OCI-LY1 (cell line): ENCODE data around the gene FLVCR2.

Experiments
- H2AFZ ChIP-seq: fragments of 200-600 bp; sonication (generic), shearing (Covaris generic); 2 replicates; pipeline ENCODE4 v1.6.0; 2014; ENCODE audit warnings: antibody characterized with exemption, mild to moderate bottlenecking, low read length
- H3F3A ChIP-seq: fragments of 200-600 bp; sonication (generic), shearing (Covaris generic); 2 replicates; pipeline ENCODE4 v1.6.0; 2014; ENCODE audit warnings: mild to moderate bottlenecking, antibody characterized with exemption, low read length, moderate library complexity; ENCODE audit not compliant: insufficient read depth
- H3K27ac ChIP-seq: fragments of 200-600 bp; sonication (generic); 2 replicates; pipeline ENCODE4 v1.5.1; 2014; ENCODE audit warnings: low read length, mixed run types, mild to moderate bottlenecking, low read depth; ENCODE audit not compliant: poor library complexity, severe bottlenecking
- H3K27me3 ChIP-seq: fragments of 200-600 bp; sonication (generic); 2 replicates; pipeline ENCODE4 v1.6.0; 2014; ENCODE audit warnings: antibody characterized with exemption, mild to moderate bottlenecking, low read length, moderate library complexity; ENCODE audit not compliant: insufficient read depth
- H3K36me3 ChIP-seq: fragments of 200-600 bp; sonication (generic); 2 replicates; pipeline ENCODE4 v1.6.1; 2014; ENCODE audit warnings: mild to moderate bottlenecking, antibody characterized with exemption, low read length, moderate library complexity, mixed read lengths; ENCODE audit not compliant: insufficient read depth
- H3K4me1 ChIP-seq: fragments of 200-600 bp; sonication (generic); 2 replicates; pipeline ENCODE4 v1.5.1; 2014; ENCODE audit warnings: mild to moderate bottlenecking, low read length, moderate library complexity; ENCODE audit not compliant: insufficient read depth, severe bottlenecking
- H3K4me2 ChIP-seq: fragments of 200-600 bp; sonication (generic), shearing (Covaris generic); 2 replicates; pipeline ENCODE4 v1.6.1; 2014; ENCODE audit warnings: low read length
- H3K4me3 ChIP-seq: fragments of 200-600 bp; sonication (generic); 2 replicates; pipeline ENCODE4 v1.5.1; 2014; ENCODE audit warnings: low read length, low read depth, mild to moderate bottlenecking, mixed read lengths; ENCODE audit not compliant: poor library complexity, severe bottlenecking
- H3K79me2 ChIP-seq: fragments of 200-600 bp; shearing (Covaris generic); 2 replicates; pipeline ENCODE4 v1.6.1; 2016; ENCODE audit warnings: mixed run types, low read length, mixed read lengths; ENCODE audit not compliant: insufficient read depth
- H3K9ac ChIP-seq: fragments of 200-600 bp; sonication (generic), shearing (Covaris generic); 2 replicates; pipeline ENCODE4 v1.6.1; 2014; ENCODE audit warnings: mild to moderate bottlenecking, low read length, mixed read lengths
- H3K9me2 ChIP-seq: fragments of 200-600 bp; sonication (generic), shearing (Covaris generic); 2 replicates; pipeline ENCODE4 v1.6.1; 2014; ENCODE audit warnings: low read depth, mild to moderate bottlenecking, low read length, mixed read lengths
- H3K9me3 ChIP-seq: fragments of 200-600 bp; shearing (Covaris generic); 2 replicates; pipeline ENCODE4 v1.6.1; 2014; ENCODE audit warnings: low read length, mixed read lengths
- H4K20me1 ChIP-seq: fragments of 200-600 bp; sonication (generic), shearing (Covaris generic); 2 replicates; pipeline ENCODE4 v1.6.0; 2016; ENCODE audit warnings: mild to moderate bottlenecking, low read length; ENCODE audit not compliant: insufficient read depth
- CTCF ChIP-seq: fragments of 200-600 bp; sonication (generic), shearing (Covaris generic); IDR thresholded peaks from 2 replicates; pipeline ENCODE4 v1.5.1; 2017; ENCODE audit warnings: mild to moderate bottlenecking, antibody characterized with exemption, low read length, moderate library complexity, mixed read lengths
- EZH2 ChIP-seq: fragments of 200-600 bp; sonication (generic), shearing (Covaris generic); IDR thresholded peaks from 2 replicates; pipeline ENCODE4 v1.8.0; 2017; ENCODE audit warnings: borderline replicate concordance, mixed run types, mild to moderate bottlenecking, antibody characterized with exemption, low read length, moderate library complexity, mixed read lengths

Gene FLVCR2

DNA sequence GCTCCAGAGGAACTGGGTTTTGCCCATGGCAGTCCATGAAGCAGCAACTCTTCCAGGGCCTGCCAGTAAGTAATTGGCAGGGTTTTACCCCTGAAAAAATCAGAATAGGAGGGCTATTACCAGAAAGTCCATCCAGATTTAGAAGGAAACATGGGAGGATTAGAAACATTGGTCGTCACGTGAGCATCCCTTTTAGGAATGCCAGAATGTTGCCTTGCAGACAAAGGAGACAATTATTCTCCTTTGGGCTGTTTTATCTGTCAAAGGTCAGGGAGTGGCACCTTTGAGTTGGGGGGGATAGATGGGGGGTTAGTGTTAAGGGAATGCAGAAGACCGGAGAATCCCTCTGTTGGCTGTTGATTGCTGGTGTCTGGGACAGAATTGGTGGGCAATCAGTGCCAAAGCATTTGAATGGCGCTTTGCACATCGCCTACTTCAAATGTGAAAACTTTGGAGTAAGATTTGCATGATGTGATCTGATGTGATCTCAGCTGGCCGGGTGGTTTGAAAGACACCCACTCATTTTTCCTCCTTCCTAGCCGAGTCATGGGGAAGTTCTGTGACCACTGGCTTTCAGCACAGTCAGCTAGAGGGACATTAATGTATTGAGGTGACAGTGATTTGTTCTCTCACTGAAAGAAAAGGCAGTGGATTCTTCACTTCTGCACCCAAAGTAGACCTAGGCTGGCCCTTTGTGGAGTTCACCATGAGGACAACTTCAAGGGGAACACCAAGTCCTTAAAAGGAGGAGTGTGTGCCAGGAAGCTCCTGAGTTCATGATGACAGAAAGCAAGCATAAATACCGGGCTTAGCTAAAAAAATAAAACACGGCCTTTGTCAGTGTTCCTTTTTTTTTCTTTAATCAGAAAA, 31.4 kb downstream of the FLVCR2 start:
- H3K4me3 ChIP-seq: no peak overlapping the region
- H3K4me2 ChIP-seq: no peak overlapping the region
- peaks cover 19% of the 10 kb centered on the region; the same call in 1 of the 2 replicates for H3K27me3 ChIP-seq
- no peak overlapping the region for H2AFZ ChIP-seq
- H3K9me3 ChIP-seq: peaks cover 12% of the 10 kb centered on the region
- H4K20me1 ChIP-seq: no peaks in the 10 kb centered on the region
- no peaks in the 10 kb centered on the region for H3K9me2 ChIP-seq
- H3K9ac ChIP-seq: no peak overlapping the region
- no peaks in the 10 kb centered on the region for H3K79me2 ChIP-seq
- no peaks in the 10 kb centered on the region for H3F3A ChIP-seq
- no peak for TF ChIP-seq CTCF
- TF ChIP-seq EZH2: no peak
- no peak overlapping the region for H3K27ac ChIP-seq
- H3K4me1 ChIP-seq: peaks cover under 1% of the 10 kb centered on the region
- H3K36me3 ChIP-seq: no peaks in the 10 kb centered on the region; the same call in 1 of the 2 replicates

DNA sequence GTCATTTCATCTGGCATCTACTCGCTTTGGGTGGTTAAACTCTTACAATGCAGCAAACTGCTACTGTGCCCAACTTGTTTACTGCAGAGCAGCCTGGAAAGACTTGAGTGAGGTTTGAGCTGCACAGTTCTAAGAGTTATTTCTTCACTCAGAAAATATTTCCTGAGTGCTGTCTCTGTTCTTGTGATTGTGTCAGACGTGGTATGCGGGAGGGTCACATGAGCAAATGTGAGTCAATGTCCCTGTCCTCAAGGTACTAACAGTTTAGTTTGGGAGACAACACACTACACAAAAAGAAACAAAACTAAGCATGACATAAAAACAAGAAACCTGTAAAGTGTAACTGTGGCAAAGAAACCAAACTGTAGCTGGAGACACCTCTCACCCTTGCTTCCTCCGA, 32.4 kb downstream of the FLVCR2 start:
- H3F3A ChIP-seq: no peaks in the 10 kb centered on the region
- peaks cover 4% of the 10 kb centered on the region for H3K4me1 ChIP-seq
- H3K36me3 ChIP-seq: no peaks in the 10 kb centered on the region; the same call in 1 of the 2 replicates
- H3K79me2 ChIP-seq: no peaks in the 10 kb centered on the region
- H3K9me2 ChIP-seq: no peaks in the 10 kb centered on the region
- no peak overlapping the region for H3K4me2 ChIP-seq
- no peaks in the 10 kb centered on the region for H4K20me1 ChIP-seq
- no peak overlapping the region for H3K9ac ChIP-seq
- no peak overlapping the region for H3K4me3 ChIP-seq
- no peak overlapping the region for H3K27ac ChIP-seq
- peaks cover 12% of the 10 kb centered on the region for H3K9me3 ChIP-seq
- peaks cover 21% of the 10 kb centered on the region; the same call in 1 of the 2 replicates for H3K27me3 ChIP-seq
- no peak for TF ChIP-seq CTCF
- no peak for TF ChIP-seq EZH2
- H2AFZ ChIP-seq: no peak overlapping the region

DNA sequence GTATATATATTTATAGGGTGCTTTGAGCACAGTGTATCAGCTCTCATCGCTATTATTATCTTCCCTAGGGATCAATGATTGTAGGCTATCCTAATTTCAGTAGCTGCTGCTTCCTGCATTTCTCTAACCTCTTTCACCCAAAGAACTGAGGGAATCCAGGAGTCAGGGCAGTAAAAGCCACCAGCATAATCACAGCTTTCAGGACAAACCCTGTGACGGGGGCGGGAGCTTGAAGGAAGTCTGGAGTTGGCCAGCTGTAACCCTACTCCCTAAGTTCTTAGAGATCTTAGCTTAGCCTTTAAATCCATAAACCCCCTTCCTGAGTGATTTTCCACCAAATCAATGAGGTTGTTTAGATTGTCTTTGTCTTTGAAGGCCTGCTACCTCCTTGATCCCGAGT, 33.7 kb downstream of the FLVCR2 start:
- H3K27me3 ChIP-seq: peaks cover 21% of the 10 kb centered on the region; the same call in 1 of the 2 replicates
- H3K4me2 ChIP-seq: no peak overlapping the region
- no peak for TF ChIP-seq CTCF
- no peak for TF ChIP-seq EZH2
- H2AFZ ChIP-seq: no peak overlapping the region
- H3K4me3 ChIP-seq: no peak overlapping the region
- no peaks in the 10 kb centered on the region for H3K9me2 ChIP-seq
- peaks cover 10% of the 10 kb centered on the region for H3K9me3 ChIP-seq
- H3K27ac ChIP-seq: no peak overlapping the region
- peaks cover 4% of the 10 kb centered on the region for H3K4me1 ChIP-seq
- H3F3A ChIP-seq: no peaks in the 10 kb centered on the region
- no peaks in the 10 kb centered on the region; the same call in 1 of the 2 replicates for H3K36me3 ChIP-seq
- H3K9ac ChIP-seq: no peak overlapping the region
- no peaks in the 10 kb centered on the region for H3K79me2 ChIP-seq
- H4K20me1 ChIP-seq: no peaks in the 10 kb centered on the region
